H1 (cell line): ENCODE results near the gene EPG5. TPM values are rescaled to one million over a fixed set of nuclear protein-coding genes. Genes with fewer than 3 reads are reported as not detected.

Source experiments
- CTCF ChIA-PET: fragments of 300-600 bp; sonication (Branson Sonifier 250); formaldehyde crosslinking; loops from one replicate; lab custom pipeline; 2021; ENCODE audit not compliant: partially characterized antibody; lab: Charles Lee
- POLR2A ChIA-PET: fragments of 300-600 bp; sonication (Branson Sonifier 250); formaldehyde crosslinking; loops from one replicate; lab custom pipeline; 2021; ENCODE audit warnings: inconsistent platforms; ENCODE audit not compliant: partially characterized antibody; lab: Charles Lee
- DNase-seq, 2 experiments: peaks; one replicate each; pipeline versions ENCODE4 v3.0.0 to v3.0.0-alpha.2; 2010 to 2022; ENCODE audit warnings: low spot score in 2 of 2, low read depth in 1 of 2, mixed read lengths in 1 of 2
- FAIRE-seq: peaks from 2 replicates; lab custom pipeline; 2011; peaks lifted over from hg19 to GRCh38; lab: Jason Lieb, UNC
- H2AFZ ChIP-seq: 2 replicates; pipeline ENCODE4 v1.8.1; 2012; ENCODE audit warnings: low read length, inconsistent platforms
- H2AK5ac ChIP-seq: 2 replicates; pipeline ENCODE4 v1.6.1; 2013; ENCODE audit warnings: low read depth, low read length
- H2BK120ac ChIP-seq: replicated peaks from 2 replicates; pipeline ENCODE3; 2013; ENCODE audit warnings: low read depth, low read length, inconsistent platforms
- H2BK12ac ChIP-seq: 2 replicates; pipeline ENCODE4 v1.6.1; 2013; ENCODE audit warnings: low read depth, low read length
- H2BK15ac ChIP-seq: 2 replicates; pipeline ENCODE4 v1.6.1; 2013; ENCODE audit warnings: low read length
- H2BK20ac ChIP-seq: 2 replicates; pipeline ENCODE4 v1.6.1; 2013; ENCODE audit warnings: low read length
- H2BK5ac ChIP-seq: 2 replicates; pipeline ENCODE4 v1.6.1; 2013; ENCODE audit warnings: low read depth, low read length
- H3K14ac ChIP-seq: 2 replicates; pipeline ENCODE4 v1.6.1; 2013; ENCODE audit warnings: inconsistent platforms; ENCODE audit not compliant: insufficient read length
- H3K18ac ChIP-seq: 2 replicates; pipeline ENCODE4 v1.6.1; 2013; ENCODE audit warnings: low read length; ENCODE audit errors: extremely low read depth
- H3K23ac ChIP-seq: 2 replicates; pipeline ENCODE4 v1.6.1; 2013; ENCODE audit warnings: inconsistent platforms; ENCODE audit not compliant: insufficient read length
- H3K23me2 ChIP-seq: 2 replicates; pipeline ENCODE4 v1.6.1; 2013; ENCODE audit warnings: low read depth, low read length
- H3K27ac ChIP-seq: 2 replicates; pipeline ENCODE4 v1.6.1; 2011; ENCODE audit warnings: low read depth, low read length, inconsistent platforms
- H3K27me3 ChIP-seq, 4 experiments: replicated peaks in 1 of 4; 1 replicate in 1 of 4; 2 replicates in 3 of 4; pipeline versions ENCODE4 v1.6.1 to v1.8.1; 2011 to 2013; ENCODE audit warnings: low read length in 3 of 4, mild to moderate bottlenecking in 3 of 4, inconsistent platforms in 2 of 4, mixed read lengths in 2 of 4, moderate library complexity in 1 of 4; ENCODE audit not compliant: control insufficient read depth in 3 of 4, insufficient read depth in 3 of 4; ENCODE audit errors: extremely low read depth in 1 of 4
- H3K36me3 ChIP-seq, 4 experiments: 2 replicates each; pipeline versions ENCODE4 v1.6.1 to v1.8.1; 2011 to 2013; ENCODE audit warnings: mild to moderate bottlenecking in 4 of 4, low read length in 3 of 4, moderate library complexity in 2 of 4, control low read depth in 1 of 4, inconsistent platforms in 1 of 4; ENCODE audit not compliant: insufficient read depth in 4 of 4, control insufficient read depth in 2 of 4
- H3K4ac ChIP-seq: replicated peaks from 2 replicates; pipeline ENCODE3; 2013; ENCODE audit warnings: low read length, low read depth, mixed read lengths, inconsistent platforms; ENCODE audit not compliant: insufficient read length
- H3K4me1 ChIP-seq, 4 experiments: replicated peaks in 1 of 4; 1 replicate in 1 of 4; 2 replicates in 3 of 4; pipeline versions ENCODE4 v1.6.1 to v1.8.1; 2011 to 2013; ENCODE audit warnings: low read length in 3 of 4, inconsistent platforms in 2 of 4, mixed read lengths in 1 of 4; ENCODE audit not compliant: insufficient read depth in 4 of 4, control insufficient read depth in 3 of 4
- H3K4me2 ChIP-seq, 2 experiments: 2 replicates each; pipeline versions ENCODE4 v1.6.1 to v1.8.1; 2011 to 2013; ENCODE audit warnings: low read depth in 2 of 2, low read length in 2 of 2, control low read depth in 1 of 2, inconsistent platforms in 1 of 2, mild to moderate bottlenecking in 1 of 2; ENCODE audit not compliant: insufficient read depth in 1 of 2
- H3K4me3 ChIP-seq, 4 experiments: fragments of 200-600, 300-600 bp in 1 of 4; sonication (generic), shearing (Covaris generic), sonication (Bioruptor Twin) in 1 of 4; 2 replicates each; pipeline versions ENCODE4 v1.5.1 to v1.8.1; 2011 to 2016; ENCODE audit warnings: low read length in 4 of 4, low read depth in 3 of 4, control low read depth in 2 of 4, inconsistent platforms in 2 of 4, mild to moderate bottlenecking in 2 of 4, mixed read lengths in 1 of 4, moderate library complexity in 1 of 4; ENCODE audit not compliant: insufficient read depth in 2 of 4; ENCODE audit errors: extremely low read depth in 1 of 4
- H3K56ac ChIP-seq: replicated peaks from 2 replicates; pipeline ENCODE3; 2013; ENCODE audit warnings: low read depth, mild to moderate bottlenecking, mixed read lengths, low read length, inconsistent platforms; ENCODE audit not compliant: insufficient read length
- H3K79me1 ChIP-seq: 2 replicates; pipeline ENCODE4 v1.6.1; 2013; ENCODE audit warnings: low read depth, low read length, control low read depth
- H3K79me2 ChIP-seq, 2 experiments: 2 replicates each; pipeline versions ENCODE4 v1.6.1 to v1.8.1; 2012 to 2013; ENCODE audit warnings: low read length in 2 of 2, mild to moderate bottlenecking in 2 of 2, inconsistent platforms in 1 of 2; ENCODE audit not compliant: insufficient read depth in 2 of 2, control insufficient read depth in 1 of 2
- H3K9ac ChIP-seq, 4 experiments: replicated peaks in 1 of 4; 1 replicate in 1 of 4; 2 replicates in 3 of 4; pipeline versions ENCODE4 v1.6.1 to v1.8.1; 2011 to 2013; ENCODE audit warnings: low read depth in 3 of 4, low read length in 3 of 4, control low read depth in 2 of 4, mild to moderate bottlenecking in 2 of 4, moderate library complexity in 2 of 4, inconsistent platforms in 1 of 4; ENCODE audit errors: extremely low read depth in 1 of 4
- H3K9me3 ChIP-seq, 2 experiments: 2 replicates each; pipeline versions ENCODE4 v1.6.1 to v1.8.1; 2012 to 2013; ENCODE audit warnings: mild to moderate bottlenecking in 2 of 2, moderate library complexity in 2 of 2, control low read depth in 1 of 2, inconsistent platforms in 1 of 2, low read depth in 1 of 2, low read length in 1 of 2, mixed read lengths in 1 of 2; ENCODE audit not compliant: insufficient read depth in 2 of 2
- H4K20me1 ChIP-seq, 2 experiments: replicated peaks in 1 of 2; 2 replicates each; pipeline versions ENCODE3 to v1.8.1; 2011 to 2013; ENCODE audit warnings: inconsistent platforms in 2 of 2, low read length in 2 of 2, mild to moderate bottlenecking in 1 of 2; ENCODE audit not compliant: insufficient read depth in 2 of 2, control insufficient read depth in 1 of 2
- H4K5ac ChIP-seq: 2 replicates; pipeline ENCODE4 v1.6.1; 2013; ENCODE audit warnings: low read length, low read depth, mixed read lengths, inconsistent platforms; ENCODE audit not compliant: insufficient read length
- H4K8ac ChIP-seq: 2 replicates; pipeline ENCODE4 v1.8.0; 2013; ENCODE audit warnings: mild to moderate bottlenecking, moderate library complexity, low read length, inconsistent platforms; ENCODE audit not compliant: insufficient read depth; ENCODE audit errors: extremely low read depth
- H4K91ac ChIP-seq: replicated peaks from 2 replicates; pipeline ENCODE3; 2013; ENCODE audit warnings: low read length, mixed read lengths, inconsistent platforms; ENCODE audit not compliant: insufficient read length
- ATF2 ChIP-seq: IDR thresholded peaks from 2 replicates; pipeline ENCODE4 v1.6.1; 2012; ENCODE audit warnings: low read length, inconsistent platforms
- BCL11A ChIP-seq, 2 experiments: IDR thresholded peaks; one replicate each; pipeline ENCODE4 v1.6.1; 2011; ENCODE audit warnings: low read depth in 2 of 2, low read length in 2 of 2, mild to moderate bottlenecking in 2 of 2
- CBX5 ChIP-seq: fragments of 300-800, 300-1000 bp; sonication (generic); IDR thresholded peaks from 2 replicates; pipeline ENCODE4 v1.7.1; 2016; ENCODE audit warnings: antibody characterized with exemption, low read length, low read depth
- CHD2 ChIP-seq: IDR thresholded peaks from 2 replicates; pipeline ENCODE4 v1.6.1; 2012; ENCODE audit warnings: low read length, improper control_type of control experiment
- EGR1 ChIP-seq: IDR thresholded peaks from 2 replicates; pipeline ENCODE4 v1.6.1; 2011; ENCODE audit warnings: low read depth, low read length, borderline replicate concordance
- KDM1A ChIP-seq: fragments of 200-600, 300-600 bp; sonication (generic); IDR thresholded peaks from 2 replicates; pipeline ENCODE4 v1.7.1; 2016; ENCODE audit warnings: mild to moderate bottlenecking, low read length, borderline replicate concordance
- MAX ChIP-seq: IDR thresholded peaks from 2 replicates; pipeline ENCODE4 v1.6.1; 2012; ENCODE audit warnings: inconsistent platforms
- RFX5 ChIP-seq: IDR thresholded peaks from 2 replicates; pipeline ENCODE4 v1.6.1; 2011; ENCODE audit warnings: low read depth, low read length, improper control_type of control experiment, borderline replicate concordance
- RXRA ChIP-seq: IDR thresholded peaks from 2 replicates; pipeline ENCODE4 v1.6.1; 2011; ENCODE audit warnings: low read depth, mild to moderate bottlenecking, low read length, moderate library complexity; ENCODE audit not compliant: insufficient read depth
- SRF ChIP-seq: IDR thresholded peaks from 2 replicates; pipeline ENCODE4 v1.6.1; 2011; ENCODE audit warnings: mild to moderate bottlenecking, low read depth, low read length, moderate library complexity
- TCF12 ChIP-seq: IDR thresholded peaks from 2 replicates; pipeline ENCODE4 v1.6.1; 2011; ENCODE audit warnings: low read depth, mild to moderate bottlenecking, low read length
- WGBS, 2 experiments: shearing (Covaris generic) in 1 of 2; methylation state at CpG; one replicate each; pipeline versions ENCODE4 v1.1.6 to v1.1.7; 2013 to 2015; ENCODE audit warnings: low lambda C conversion rate in 2 of 2, mixed read lengths in 2 of 2, inconsistent platforms in 1 of 2, low coverage in 1 of 2, missing lambda C conversion rate in 1 of 2; ENCODE audit not compliant: insufficient replicate concordance in 2 of 2, insufficient coverage in 1 of 2, insufficient read length in 1 of 2; ENCODE audit errors: extremely low coverage in 1 of 2, missing lambda C conversion rate in 1 of 2; 5-methylcytosine and 5-hydroxymethylcytosine counted together
- polyA plus RNA-seq, 7 experiments: library from polyadenylated mRNA; depleted of rRNA in 3 of 7; stranded (reverse) in 5 of 7; unstranded in 2 of 7; fragments of >200 nt in 5 of 7; fragments of 200-250 nt in 2 of 7; gene quantifications; 1 replicate in 5 of 7; 2 replicates in 1 of 7; 4 replicates in 1 of 7; pipeline versions ENCODE4 v1.2.1 to v1.2.3, GENCODE V29; 2011 to 2013; ENCODE audit warnings: missing spikeins in 2 of 7, mixed read lengths in 2 of 7
- total RNA-seq: library from RNA; stranded (reverse); fragmentation: NEBNext Ultra II Directional; extraction: Animal tissue kit (Norgen Biotek cat#: 25700); gene quantifications from 2 replicates; pipeline ENCODE4 v1.2.1, GENCODE V29; 2021
- TF ChIP-seq, protein P1 (sequence below): IDR thresholded peaks from 2 replicates; pipeline ENCODE4 v1.6.1; 2011; ENCODE audit warnings: low read depth, mild to moderate bottlenecking, low read length; ENCODE audit not compliant: insufficient read depth

The EPG5 gene
- total and polyA plus RNA-seq, 2 of the 8 experiments (the other 6 are each of a cell fraction or from before 2014, with no cell fraction given) = 14.1 to 18.3 TPM

- Histone ChIP-seq H3K79me2 (no peaks in the 10 kb centered on the region), H3K27ac (no peak overlapping the region), H3K56ac (no peak overlapping the region), H3K4me2 (no peak overlapping the region), H3K27me3 (no peaks in the 10 kb centered on the region), H3K36me3 (peaks cover 0 to 16% (median 7%) of the 10 kb centered on the region in 4 experiments; a peak in 5 of 8 replicates), H3K18ac (no peak overlapping the region), H3K23me2 (no peaks in the 10 kb centered on the region), H2AFZ (no peak overlapping the region), H3K23ac (no peak overlapping the region), H3K4me3 (no peak overlapping the region), H4K5ac (no peak overlapping the region), H2BK15ac (no peak overlapping the region), H3K14ac (no peak overlapping the region), H4K91ac (no peak overlapping the region), H3K9me3 (no peaks in the 10 kb centered on the region), H4K8ac (no peak overlapping the region), H3K4me1 (no peaks in the 10 kb centered on the region), H2BK5ac (no peak overlapping the region), H2BK120ac (no peak overlapping the region), H3K4ac (no peak overlapping the region), H4K20me1 (peaks cover 0 to 3% of the 10 kb centered on the region in 2 experiments), H2BK12ac (no peak overlapping the region), H2BK20ac (no peak overlapping the region), H3K79me1 (no peaks in the 10 kb centered on the region), H2AK5ac (no peak overlapping the region), H3K9ac (no peak overlapping the region)
- no peak for DNase-seq
- ChIA-PET POLR2A (no interaction called here), CTCF (interaction anchor here (1.5 to 4.9 kb wide), 3 partner anchors 17 to 231 kb away, joined by 4 to 26 read pairs (median 11); no protein-coding TSS in a partner anchor)
- 90% methylated on average over 7 of the region's 7 CpGs; no CpG with 5 or more reads in 1 of the 2 experiments for WGBS, 2 experiments
- no peak for FAIRE-seq
- TF ChIP-seq, protein P1, sequence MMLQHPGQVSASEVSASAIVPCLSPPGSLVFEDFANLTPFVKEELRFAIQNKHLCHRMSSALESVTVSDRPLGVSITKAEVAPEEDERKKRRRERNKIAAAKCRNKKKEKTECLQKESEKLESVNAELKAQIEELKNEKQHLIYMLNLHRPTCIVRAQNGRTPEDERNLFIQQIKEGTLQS = no peak
- TF ChIP-seq SRF (no peak), EGR1 (no peak), CHD2 (no peak), CBX5 (no peak), MAX (no peak), RXRA (no peak), KDM1A (no peak), RFX5 (no peak), TCF12 (no peak), BCL11A (IDR thresholded peaks at IDR 0.05; ENCODE audit: low read depth in 2 of 2, low read length in 2 of 2) (no peak), ATF2 (no peak)
Measured at GRCh38 chr18:45896452-45896851, 70.7 kb downstream of the EPG5 start.
